ENCODE data around the gene IL11. TPM values are rescaled to one million over a fixed set of nuclear protein-coding genes. Genes with fewer than 3 reads are reported as not detected.
"Not testable (repeated sequence)": the region's sequence is repeated elsewhere in the genome, so short reads cannot be mapped to it uniquely, and the experiment has no call there.

The IL11 gene
- total and polyA plus RNA-seq, 4 experiments from 2014 or later = 0.32 to 0.47 TPM; not detected in 2

- peaks cover 32 to 55% of the 10 kb centered on the region in 2 donors for H3K36me3 Mint-ChIP-seq
- POLR2A ChIA-PET (ENCODE audit: partially characterized antibody) = interaction anchor here (1.3 to 8.5 kb wide), 2 partner anchors 14 to 64 kb away, joined by 6 to 247 read pairs; partner anchors contain the start of genes RPL28 and TMEM238
- intact Hi-C loops (cut with micrococcal nuclease) = no loop called here
Measured at GRCh38 chr19:55402509-55402908, 32.2 kb upstream of the IL11 start.

DNA sequence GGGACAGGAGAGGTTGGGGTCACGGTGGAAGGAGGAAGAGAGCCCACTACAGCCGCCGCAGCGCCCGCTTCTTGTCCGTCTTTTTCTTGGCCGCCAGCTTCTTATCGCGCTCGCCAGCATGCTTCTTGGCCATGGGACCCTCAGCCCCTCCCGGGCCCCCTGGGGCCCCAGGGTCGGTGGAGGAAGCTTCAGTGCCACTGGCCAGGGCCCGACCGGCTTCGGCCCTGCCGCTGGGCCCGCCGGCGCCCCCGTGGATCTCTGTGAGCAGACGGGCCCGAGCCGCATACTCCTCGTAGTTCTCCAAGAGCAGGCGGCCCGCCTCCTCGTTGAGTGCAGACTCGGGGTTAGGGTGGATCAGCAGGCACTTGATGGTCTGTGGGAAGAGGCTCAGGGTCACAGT, 31.1 kb upstream of the IL11 start:
- H3K9me3 Mint-ChIP-seq; CTCF ChIA-PET (ENCODE audit: partially characterized antibody); H3K9me3 ChIP-seq (ENCODE audit: control insufficient read depth in 1 of 2, low read length in 2 of 2); intact Hi-C loops (cut with micrococcal nuclease); H3K27me3 ChIP-seq (ENCODE audit: insufficient read depth, low read length); H3K4me3 Mint-ChIP-seq; H3K27me3 Mint-ChIP-seq; H3K27ac Mint-ChIP-seq; H3K4me3 ChIP-seq (ENCODE audit: low read length in 2 of 2); DNase-seq; H3K27ac ChIP-seq (ENCODE audit: low read depth, low read length): not testable (repeated sequence)
- H3K36me3 Mint-ChIP-seq = peaks cover 32 to 51% of the 10 kb centered on the region in 2 donors
- H3K36me3 ChIP-seq (ENCODE audit: insufficient read depth, low read length) = peaks cover 31% of the 10 kb centered on the region
- POLR2A ChIA-PET (ENCODE audit: partially characterized antibody) = interaction anchor here (3.4 kb wide), 1 partner anchor 12 kb away, joined by 25 read pairs; no protein-coding TSS in a partner anchor
- peaks cover 12% of the 10 kb centered on the region for H3K4me1 ChIP-seq (ENCODE audit: insufficient read depth, low read length)
- H3K4me1 Mint-ChIP-seq = peaks cover 17 to 28% (median 22%) of the 10 kb centered on the region in 4 donors

More at GRCh38 chr19:55402509-55402908, 32.2 kb upstream of the IL11 start:
- Mint-ChIP-seq H3K27me3 (no peaks in the 10 kb centered on the region), H3K4me3 (no peak overlapping the region), H3K9me3 (peaks cover 0 to 4% (median 0%) of the 10 kb centered on the region in 8 donors), H3K27ac (no peak overlapping the region), H3K4me1 (peaks cover 21 to 35% (median 28%) of the 10 kb centered on the region in 4 donors)
- Histone ChIP-seq H3K4me1 (ENCODE audit: insufficient read depth, low read length) (peaks cover 18% of the 10 kb centered on the region), H3K27me3 (ENCODE audit: insufficient read depth, low read length) (no peaks in the 10 kb centered on the region), H3K36me3 (ENCODE audit: insufficient read depth, low read length) (peaks cover 31% of the 10 kb centered on the region), H3K27ac (ENCODE audit: low read depth, low read length) (no peak overlapping the region), H3K4me3 (ENCODE audit: low read length in 2 of 2) (no peak overlapping the region), H3K9me3 (ENCODE audit: control insufficient read depth in 1 of 2, low read length in 2 of 2) (no peaks in the 10 kb centered on the region)
- no peak for DNase-seq
- CTCF ChIA-PET (ENCODE audit: partially characterized antibody) = no interaction called here

DNA sequence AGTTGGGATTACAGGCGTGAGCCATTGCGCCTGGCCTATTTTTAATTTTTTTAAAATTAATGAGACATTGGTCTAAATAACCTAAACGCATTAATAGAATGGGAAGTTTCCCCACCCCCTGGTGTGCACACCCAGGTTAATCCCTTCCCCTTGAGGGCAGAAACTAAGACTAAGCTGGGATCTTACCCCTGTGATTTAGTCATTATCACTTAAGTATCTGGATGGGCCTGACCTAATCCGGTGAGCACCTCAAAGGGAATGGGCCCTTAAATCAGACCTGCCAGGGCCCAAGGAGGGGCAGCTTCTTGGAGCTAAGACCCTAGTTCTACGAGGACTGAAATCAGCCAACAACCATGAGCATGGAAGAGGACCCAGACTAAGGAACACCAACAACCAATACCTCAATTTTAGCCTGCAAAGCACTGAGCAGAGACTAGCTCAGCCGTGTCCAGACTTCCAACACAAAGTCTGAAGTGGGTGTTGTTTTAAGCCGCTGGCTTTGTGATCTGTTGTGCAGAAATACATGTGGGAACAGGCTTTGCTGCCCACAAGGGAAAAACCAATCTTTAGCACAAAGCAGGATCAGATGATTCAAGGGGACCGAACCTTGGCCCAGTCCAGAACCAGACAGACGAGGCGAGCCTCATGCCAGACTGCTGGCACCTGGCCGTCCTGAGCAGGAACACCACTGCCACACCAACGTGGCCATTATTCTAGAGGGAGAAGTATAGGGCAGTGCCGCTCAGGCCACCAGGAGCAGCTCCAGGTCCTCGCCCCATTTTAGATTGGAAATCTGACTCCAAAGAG, 30.2 kb upstream of the IL11 start:
- CTCF ChIA-PET (ENCODE audit: partially characterized antibody) = no interaction called here
- no peak overlapping the region for H3K4me3 Mint-ChIP-seq
- intact Hi-C loops (cut with micrococcal nuclease) = no loop called here
- H3K9me3 Mint-ChIP-seq = no peaks in the 10 kb centered on the region
- Histone ChIP-seq H3K27me3 (ENCODE audit: insufficient read depth, low read length) (no peaks in the 10 kb centered on the region), H3K27ac (ENCODE audit: low read depth, low read length) (no peak overlapping the region), H3K4me1 (ENCODE audit: insufficient read depth, low read length) (peaks cover 2% of the 10 kb centered on the region), H3K9me3 (ENCODE audit: control insufficient read depth in 1 of 2, low read length in 2 of 2) (no peaks in the 10 kb centered on the region), H3K36me3 (ENCODE audit: insufficient read depth, low read length) (peaks cover 30% of the 10 kb centered on the region), H3K4me3 (ENCODE audit: low read length in 2 of 2) (no peak overlapping the region)
- H3K27ac Mint-ChIP-seq = peak overlapping the region in 2 of 7 donors; percentile 18 to 35
- no peak for DNase-seq
- peaks cover 8 to 18% (median 13%) of the 10 kb centered on the region in 4 donors for H3K4me1 Mint-ChIP-seq
- H3K27me3 Mint-ChIP-seq = no peaks in the 10 kb centered on the region
- H3K36me3 Mint-ChIP-seq = peaks cover 26 to 42% of the 10 kb centered on the region in 2 donors
- POLR2A ChIA-PET (ENCODE audit: partially characterized antibody) = interaction anchor here (0.9 to 3.4 kb wide), 4 partner anchors 9 to 61 kb away, joined by 3 to 25 read pairs (median 4); partner anchors contain the start of genes KMT5C and TMEM238

DNA sequence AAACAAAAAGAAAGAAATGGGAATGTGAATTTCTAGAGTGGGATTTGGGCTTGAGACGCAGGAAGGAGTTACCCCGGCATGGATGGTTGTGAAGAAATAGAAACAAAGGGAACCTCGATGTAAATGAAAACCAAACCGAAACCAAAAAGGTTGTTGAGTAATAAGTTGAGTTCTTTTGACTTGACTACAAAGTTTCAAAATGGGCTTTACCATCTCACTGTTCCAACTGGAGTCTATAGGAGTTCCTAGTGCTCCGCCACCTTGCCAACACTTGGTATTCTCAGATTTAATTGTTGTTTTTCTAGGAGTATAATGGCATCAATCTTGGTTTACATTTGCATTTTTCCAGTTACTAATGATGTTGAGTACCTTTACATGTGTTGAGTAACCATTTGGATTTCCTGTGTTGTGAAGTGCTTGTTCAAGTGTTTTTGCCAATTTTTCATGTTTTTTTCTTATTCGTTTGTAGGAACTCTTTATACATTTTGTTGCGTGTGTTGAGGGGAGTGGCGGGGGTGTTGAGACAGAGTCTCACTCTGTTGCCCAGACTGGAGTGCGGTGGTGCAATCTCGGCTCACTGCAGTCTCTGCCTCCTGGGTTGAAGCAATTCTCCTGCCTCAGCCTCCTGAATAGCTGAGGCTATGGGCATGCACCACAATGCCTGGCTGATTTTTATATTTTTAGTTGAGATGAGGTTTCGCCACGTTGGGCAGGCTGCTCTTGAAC, 28.1 kb upstream of the IL11 start:
- ChIA-PET POLR2A (ENCODE audit: partially characterized antibody) (interaction anchor here (1.4 to 3.4 kb wide), 2 partner anchors 9 kb away, joined by 5 to 25 read pairs; partner anchors contain the start of gene UBE2S), CTCF (ENCODE audit: partially characterized antibody) (no interaction called here)
- DNase-seq = no peak
- H3K36me3 Mint-ChIP-seq = peaks cover 21 to 34% of the 10 kb centered on the region in 2 donors
- Histone ChIP-seq H3K36me3 (ENCODE audit: insufficient read depth, low read length) (peaks cover 23% of the 10 kb centered on the region), H3K27ac (ENCODE audit: low read depth, low read length) (no peak overlapping the region), H3K4me3 (ENCODE audit: low read length in 2 of 2) (no peak overlapping the region), H3K27me3 (ENCODE audit: insufficient read depth, low read length) (no peaks in the 10 kb centered on the region), H3K4me1 (ENCODE audit: insufficient read depth, low read length) (no peaks in the 10 kb centered on the region), H3K9me3 (ENCODE audit: control insufficient read depth in 1 of 2, low read length in 2 of 2) (no peaks in the 10 kb centered on the region)
- peak overlapping the region in 7 of 8 donors; percentile 15 to 65 (median 45) for H3K4me3 Mint-ChIP-seq
- no peaks in the 10 kb centered on the region for H3K9me3 Mint-ChIP-seq
- no peaks in the 10 kb centered on the region for H3K27me3 Mint-ChIP-seq
- intact Hi-C loops (cut with micrococcal nuclease) = no loop called here
- peak overlapping the region in 4 of 7 donors; percentile 1 to 78 (median 64) for H3K27ac Mint-ChIP-seq
- H3K4me1 Mint-ChIP-seq = peaks cover 7 to 15% (median 12%) of the 10 kb centered on the region in 4 donors

GRCh38 chr19:55392820-55393761, 22.8 kb upstream of the IL11 start:
- ChIA-PET POLR2A (ENCODE audit: partially characterized antibody) (interaction anchor here (2.9 to 12.9 kb wide), 2 partner anchors 9 to 13 kb away, joined by 15 to 247 read pairs; partner anchors contain the start of genes TMEM238 and UBE2S), CTCF (ENCODE audit: partially characterized antibody) (no interaction called here)
- Mint-ChIP-seq H3K27ac (peak overlapping the region in 1 of 7 donors; percentile 57), H3K36me3 (peaks cover 6 to 38% of the 10 kb centered on the region in 2 donors), H3K27me3 (no peaks in the 10 kb centered on the region), H3K4me1 (peaks cover 18 to 42% (median 26%) of the 10 kb centered on the region in 4 donors), H3K4me3 (peak overlapping the region in 1 of 8 donors; percentile 21), H3K9me3 (no peaks in the 10 kb centered on the region)
- H3K36me3 ChIP-seq (ENCODE audit: insufficient read depth, low read length) = peaks cover 30% of the 10 kb centered on the region
- H3K27ac ChIP-seq (ENCODE audit: low read depth, low read length) = no peak overlapping the region
- H3K4me3 ChIP-seq (ENCODE audit: low read length in 2 of 2) = no peak overlapping the region
- H3K9me3 ChIP-seq (ENCODE audit: control insufficient read depth in 1 of 2, low read length in 2 of 2) = no peaks in the 10 kb centered on the region
- no peak for DNase-seq
- H3K4me1 ChIP-seq (ENCODE audit: insufficient read depth, low read length) = peaks cover 28% of the 10 kb centered on the region
- intact Hi-C loops (cut with micrococcal nuclease) = no loop called here
- no peaks in the 10 kb centered on the region for H3K27me3 ChIP-seq (ENCODE audit: insufficient read depth, low read length)

DNA sequence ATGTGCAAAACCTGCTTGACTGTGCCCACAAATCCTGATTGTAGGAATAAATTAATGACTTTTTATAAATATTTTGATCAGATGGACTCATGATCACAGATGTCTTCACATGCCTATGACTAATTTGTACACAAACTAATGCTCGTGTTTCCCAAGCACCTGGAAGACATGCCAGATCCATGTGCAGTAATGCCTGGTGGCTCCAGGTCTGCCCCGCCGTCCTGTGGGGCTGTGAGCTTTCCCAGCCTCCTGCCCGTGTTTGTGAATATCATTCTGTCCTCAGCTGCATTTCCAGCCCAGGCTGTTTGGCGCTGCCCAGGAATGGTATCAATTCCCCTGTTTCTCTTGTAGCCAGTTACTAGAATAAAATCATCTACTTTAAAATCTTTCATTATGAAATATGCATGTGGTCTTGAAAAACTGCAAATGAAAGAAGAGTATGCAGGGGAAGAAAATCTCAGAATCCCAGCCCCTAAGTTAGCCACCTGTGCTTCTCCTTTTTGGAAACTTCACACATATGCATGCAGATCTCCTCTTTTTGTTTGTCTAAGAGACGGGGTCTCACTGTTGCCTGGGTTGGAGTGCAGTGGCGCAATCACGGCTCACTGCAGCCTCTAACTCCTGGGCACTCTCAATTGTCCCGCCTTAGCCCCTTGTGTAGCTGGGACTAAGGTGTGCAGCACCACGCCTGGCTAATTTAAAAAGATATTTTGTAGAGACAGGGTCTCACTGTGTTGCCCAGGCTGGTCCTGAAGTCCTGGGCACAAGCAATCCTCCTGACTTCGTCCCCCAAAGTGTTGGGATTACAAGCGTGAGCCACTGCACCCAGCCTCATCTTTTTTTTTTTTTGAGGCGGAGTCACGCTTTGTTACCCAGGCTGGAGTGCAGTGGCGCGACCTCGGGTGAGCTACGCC, 21.7 kb upstream of the IL11 start:
- H3K4me3 Mint-ChIP-seq = no peak overlapping the region
- intact Hi-C loops (cut with micrococcal nuclease) = no loop called here
- ChIA-PET POLR2A (ENCODE audit: partially characterized antibody) (interaction anchor here (2.9 to 12.9 kb wide), 3 partner anchors 8 to 14 kb away, joined by 15 to 247 read pairs (median 25); partner anchors contain the start of genes TMEM238 and UBE2S), CTCF (ENCODE audit: partially characterized antibody) (no interaction called here)
- H3K36me3 Mint-ChIP-seq = peaks cover 11 to 48% of the 10 kb centered on the region in 2 donors
- no peak for DNase-seq
- Histone ChIP-seq H3K4me1 (ENCODE audit: insufficient read depth, low read length) (peaks cover 39% of the 10 kb centered on the region), H3K4me3 (ENCODE audit: low read length in 2 of 2) (no peak overlapping the region), H3K27ac (ENCODE audit: low read depth, low read length) (no peak overlapping the region), H3K27me3 (ENCODE audit: insufficient read depth, low read length) (no peaks in the 10 kb centered on the region), H3K9me3 (ENCODE audit: control insufficient read depth in 1 of 2, low read length in 2 of 2) (no peaks in the 10 kb centered on the region), H3K36me3 (ENCODE audit: insufficient read depth, low read length) (peaks cover 42% of the 10 kb centered on the region)
- H3K27me3 Mint-ChIP-seq = no peaks in the 10 kb centered on the region
- no peaks in the 10 kb centered on the region for H3K9me3 Mint-ChIP-seq
- peaks cover 23 to 50% (median 33%) of the 10 kb centered on the region in 4 donors for H3K4me1 Mint-ChIP-seq
- H3K27ac Mint-ChIP-seq = peak overlapping the region in 2 of 7 donors; percentile 47 to 68
